Choroid plexus epithelial cell (primary cell): ENCODE measurements around the gene AQP12B.

Experiments used
- DNase-seq: peaks from one replicate; pipeline ENCODE4 v3.0.0-alpha.2; 2010; ENCODE audit warnings: low read depth
- H3K4me3 ChIP-seq: 2 replicates; pipeline ENCODE4 v1.5.1; 2011; ENCODE audit warnings: low read depth, mild to moderate bottlenecking, control low read depth, low read length, moderate library complexity
- TF ChIP-seq, protein P1 (sequence below): conservative IDR thresholded peaks from 2 replicates; pipeline ENCODE4 v1.5.1; 2011; ENCODE audit warnings: low read depth, mild to moderate bottlenecking, control low read depth, inconsistent platforms, low read length, moderate library complexity

Gene AQP12B

DNA sequence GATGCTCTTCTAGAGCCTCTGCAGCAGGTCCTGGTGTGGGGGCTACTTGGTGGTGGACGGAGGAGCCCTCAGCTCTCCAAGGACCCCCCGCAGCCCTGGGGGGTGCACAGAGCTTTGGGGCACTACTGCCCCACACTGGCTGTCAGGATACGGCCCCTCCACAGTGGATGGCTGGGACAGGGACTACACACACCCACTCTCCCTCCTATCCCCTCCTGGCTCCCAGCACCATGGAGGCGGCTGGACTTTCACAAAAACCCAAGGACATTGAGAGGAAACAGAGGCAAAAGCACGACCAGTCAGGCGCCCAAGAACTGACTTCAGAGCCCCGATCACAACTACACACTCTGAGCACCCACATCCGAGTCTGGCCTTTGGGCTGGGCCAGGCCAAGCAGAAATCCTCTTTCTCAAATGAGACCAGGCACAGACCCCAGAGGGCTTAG, 44.8 kb downstream of the AQP12B start:
- no peak for DNase-seq
- TF ChIP-seq, protein P1, sequence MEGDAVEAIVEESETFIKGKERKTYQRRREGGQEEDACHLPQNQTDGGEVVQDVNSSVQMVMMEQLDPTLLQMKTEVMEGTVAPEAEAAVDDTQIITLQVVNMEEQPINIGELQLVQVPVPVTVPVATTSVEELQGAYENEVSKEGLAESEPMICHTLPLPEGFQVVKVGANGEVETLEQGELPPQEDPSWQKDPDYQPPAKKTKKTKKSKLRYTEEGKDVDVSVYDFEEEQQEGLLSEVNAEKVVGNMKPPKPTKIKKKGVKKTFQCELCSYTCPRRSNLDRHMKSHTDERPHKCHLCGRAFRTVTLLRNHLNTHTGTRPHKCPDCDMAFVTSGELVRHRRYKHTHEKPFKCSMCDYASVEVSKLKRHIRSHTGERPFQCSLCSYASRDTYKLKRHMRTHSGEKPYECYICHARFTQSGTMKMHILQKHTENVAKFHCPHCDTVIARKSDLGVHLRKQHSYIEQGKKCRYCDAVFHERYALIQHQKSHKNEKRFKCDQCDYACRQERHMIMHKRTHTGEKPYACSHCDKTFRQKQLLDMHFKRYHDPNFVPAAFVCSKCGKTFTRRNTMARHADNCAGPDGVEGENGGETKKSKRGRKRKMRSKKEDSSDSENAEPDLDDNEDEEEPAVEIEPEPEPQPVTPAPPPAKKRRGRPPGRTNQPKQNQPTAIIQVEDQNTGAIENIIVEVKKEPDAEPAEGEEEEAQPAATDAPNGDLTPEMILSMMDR: no peak
- no peak overlapping the region for H3K4me3 ChIP-seq

DNA sequence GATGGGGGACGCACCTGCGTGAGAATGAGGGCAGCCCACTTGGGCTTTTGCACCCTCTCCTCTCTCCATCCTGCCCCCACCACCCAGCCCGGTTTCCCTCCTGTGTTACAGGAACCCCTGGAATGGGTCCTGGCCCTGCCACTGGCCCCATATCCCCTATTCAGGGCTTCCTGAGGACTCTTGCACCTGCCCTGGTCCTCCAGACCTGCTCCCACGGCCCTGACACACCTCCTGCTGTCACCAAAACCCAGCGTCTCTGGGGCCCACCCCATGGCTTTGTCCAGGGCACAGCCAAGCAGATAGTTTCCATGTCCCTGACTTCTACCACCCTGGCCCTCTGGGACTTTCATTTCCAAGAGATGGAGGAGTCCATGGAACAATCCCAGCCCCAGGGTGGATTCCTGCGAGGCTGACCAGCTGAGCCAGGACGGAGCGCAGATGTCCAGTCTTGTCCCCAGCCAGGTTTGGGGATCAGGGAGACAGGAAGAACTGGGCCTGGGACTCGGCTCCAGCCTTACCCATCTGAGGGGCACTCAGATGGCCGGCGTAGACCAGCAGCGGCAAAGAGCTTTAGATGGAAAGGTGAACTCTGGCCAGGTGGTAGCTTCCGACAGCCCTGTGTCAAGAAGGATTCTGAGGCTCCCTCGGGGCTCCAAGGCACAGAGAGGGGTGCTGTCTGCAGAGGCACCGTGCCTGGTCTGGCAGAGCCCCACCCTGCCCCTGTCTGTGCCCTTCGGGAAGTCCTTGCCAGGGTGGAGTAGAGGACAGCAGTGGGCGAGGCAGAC, 45.4 kb downstream of the AQP12B start:
- no peak overlapping the region for H3K4me3 ChIP-seq
- TF ChIP-seq, protein P1: no peak
- DNase-seq: no peak

DNA sequence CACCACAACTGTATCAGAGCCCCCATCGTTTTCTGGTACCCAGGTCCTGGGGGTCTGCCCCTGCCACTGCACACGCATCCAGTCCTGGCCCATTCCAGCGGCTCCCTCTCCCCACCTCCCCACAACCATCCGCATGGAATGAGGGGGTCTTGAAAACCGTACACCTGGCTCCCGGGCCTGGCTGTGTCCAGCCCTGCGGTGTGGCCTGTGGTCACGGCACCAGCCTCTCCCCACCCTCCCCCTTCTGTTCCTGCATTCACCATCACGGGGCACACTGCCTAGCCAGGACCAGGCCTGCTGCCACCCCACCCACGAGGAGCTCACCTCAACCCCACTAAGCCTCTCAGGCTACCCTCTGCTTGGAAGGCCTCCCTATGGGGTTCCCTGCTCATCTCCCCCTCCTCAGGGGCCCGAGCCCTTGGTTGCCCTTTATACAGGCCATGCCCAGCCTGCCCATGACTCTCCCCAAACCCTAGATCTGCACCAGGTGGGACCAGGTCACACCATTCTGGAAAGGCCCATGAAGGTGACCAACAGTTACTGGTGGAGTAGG, 46.0 kb downstream of the AQP12B start:
- TF ChIP-seq, protein P1: no peak
- no peak overlapping the region for H3K4me3 ChIP-seq
- no peak for DNase-seq

DNA sequence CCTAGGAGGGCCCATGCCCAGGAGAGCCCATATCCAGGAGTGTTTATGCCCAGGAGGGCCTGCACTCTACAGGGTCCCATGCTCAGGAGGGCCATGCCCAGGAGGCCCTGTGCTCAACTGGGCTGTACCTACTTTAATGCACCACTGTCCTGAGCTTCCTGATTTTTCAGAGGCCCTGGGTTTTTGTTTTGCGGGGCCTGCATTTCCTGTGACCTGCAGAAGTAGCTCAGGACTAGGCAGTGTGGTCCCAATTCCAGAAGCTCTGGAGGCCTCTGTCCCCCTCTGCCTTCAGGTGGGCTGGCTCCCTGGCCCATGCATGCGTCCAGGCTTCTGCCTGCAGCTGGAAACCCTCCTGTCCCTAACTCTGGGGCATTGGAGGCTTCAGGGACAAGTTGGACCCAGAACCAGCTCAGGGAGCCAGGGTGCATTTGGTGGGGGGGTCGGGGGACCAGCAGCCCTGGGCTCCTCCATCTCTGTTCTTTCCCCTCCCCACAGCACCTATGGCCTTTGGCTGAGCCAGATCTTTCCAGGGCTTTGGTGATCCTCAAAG, 46.6 kb downstream of the AQP12B start:
- no peak for DNase-seq
- no peak overlapping the region for H3K4me3 ChIP-seq
- TF ChIP-seq, protein P1: no peak

DNA sequence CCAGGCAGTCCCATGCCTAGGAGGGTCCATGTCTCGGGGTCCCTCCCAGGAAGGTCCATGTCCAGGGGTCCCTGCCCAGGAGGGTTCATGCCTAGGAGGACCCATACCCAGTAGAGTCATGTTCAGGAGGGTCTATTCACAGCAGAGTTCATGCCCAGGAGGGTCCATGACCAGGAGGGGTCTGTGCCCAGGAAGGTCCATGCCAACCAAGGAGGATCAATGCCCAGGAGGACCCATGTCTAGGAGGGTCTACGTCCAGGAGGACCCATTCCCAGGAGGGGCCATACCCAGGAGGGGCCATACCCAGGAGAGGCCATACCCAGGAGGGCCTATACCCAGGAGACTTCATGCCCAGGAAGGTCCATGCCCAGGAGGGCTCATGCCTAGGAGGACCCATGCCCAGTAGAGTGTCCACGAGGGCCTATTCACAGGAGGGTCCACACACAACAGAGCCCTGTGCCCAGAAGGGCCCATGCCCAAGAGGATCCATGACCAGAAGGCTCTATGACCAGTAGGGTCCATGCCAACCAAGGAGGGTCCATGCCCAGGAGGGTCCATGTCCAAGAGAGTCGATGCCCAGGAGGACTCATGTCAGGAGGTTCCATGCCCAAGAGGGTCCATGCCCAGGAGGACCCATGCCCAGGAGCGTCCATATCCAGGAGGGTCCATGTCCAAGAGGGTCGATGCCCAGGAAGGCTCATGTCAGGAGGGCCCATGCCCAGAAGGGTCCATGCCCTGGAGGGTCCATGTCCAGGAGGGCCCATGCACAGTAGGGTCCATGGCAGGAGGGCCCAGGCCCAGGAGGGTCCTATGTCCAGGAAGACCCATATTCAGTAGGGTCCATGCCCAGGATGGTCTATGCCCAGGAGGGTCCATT, 47.3 kb downstream of the AQP12B start:
- no peak for DNase-seq
- no peak overlapping the region for H3K4me3 ChIP-seq
- TF ChIP-seq, protein P1: no peak

DNA sequence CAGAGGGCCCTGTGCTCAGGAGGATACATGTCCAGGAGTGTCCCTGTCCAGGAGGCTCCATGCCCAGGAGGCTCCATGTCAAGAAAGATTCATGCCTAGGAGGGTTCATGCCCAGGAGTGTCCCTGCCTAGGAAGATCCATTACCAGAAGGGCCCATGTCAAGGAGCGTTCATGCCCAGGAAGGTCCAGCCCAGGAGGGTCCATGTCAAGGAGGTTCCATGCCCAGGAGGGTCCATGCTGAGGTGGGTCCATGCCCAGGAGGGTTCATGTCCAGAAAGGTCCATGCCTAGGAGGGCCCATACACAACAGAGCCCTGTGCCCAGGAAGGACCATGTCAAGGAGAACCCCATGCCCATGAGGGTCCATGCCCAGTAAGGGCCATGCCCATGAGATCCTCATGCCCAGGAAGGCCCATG, 50.4 kb downstream of the AQP12B start:
- H3K4me3 ChIP-seq: no peak overlapping the region
- DNase-seq: no peak
- TF ChIP-seq, protein P1: no peak
